ENCODE data around the gene IQCH.

IQCH gene

DNA sequence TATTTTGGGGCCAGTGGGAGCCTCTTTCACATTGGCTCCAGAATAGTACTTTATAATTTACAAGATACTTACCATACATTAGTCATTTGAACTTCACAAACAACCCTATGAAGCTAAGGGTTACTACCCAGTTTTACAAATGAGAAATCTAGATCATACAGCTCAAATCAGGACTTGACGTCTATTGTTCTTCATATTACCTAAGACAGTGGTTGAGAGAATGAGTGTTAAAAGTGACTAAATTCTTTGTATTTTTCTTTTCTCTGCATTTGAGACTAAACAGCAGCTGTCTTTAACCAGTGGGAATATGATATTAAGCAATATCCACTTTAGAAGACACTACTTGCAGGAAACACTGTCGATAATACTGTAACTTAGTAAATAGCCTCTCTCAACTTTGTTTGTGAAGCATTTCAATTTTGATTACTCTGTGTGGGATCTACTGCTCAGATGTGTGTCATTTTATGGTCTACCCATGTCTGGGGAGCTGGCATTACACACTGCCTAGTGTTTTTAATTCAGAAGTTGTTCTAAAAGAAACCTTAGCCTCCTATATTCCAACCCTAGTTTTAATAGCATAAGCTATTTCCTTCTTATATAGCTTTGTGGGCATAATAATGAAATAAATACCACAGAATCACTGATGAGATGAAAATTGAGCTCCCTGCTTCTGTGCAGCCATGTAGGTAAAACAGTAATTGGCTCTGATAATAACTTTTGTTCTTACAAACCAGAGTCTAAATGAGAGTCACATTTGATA is 45.9 kb downstream of the IQCH start:
- DNase-seq (ENCODE audit: low read depth in 2 of 2) = no peak

DNA sequence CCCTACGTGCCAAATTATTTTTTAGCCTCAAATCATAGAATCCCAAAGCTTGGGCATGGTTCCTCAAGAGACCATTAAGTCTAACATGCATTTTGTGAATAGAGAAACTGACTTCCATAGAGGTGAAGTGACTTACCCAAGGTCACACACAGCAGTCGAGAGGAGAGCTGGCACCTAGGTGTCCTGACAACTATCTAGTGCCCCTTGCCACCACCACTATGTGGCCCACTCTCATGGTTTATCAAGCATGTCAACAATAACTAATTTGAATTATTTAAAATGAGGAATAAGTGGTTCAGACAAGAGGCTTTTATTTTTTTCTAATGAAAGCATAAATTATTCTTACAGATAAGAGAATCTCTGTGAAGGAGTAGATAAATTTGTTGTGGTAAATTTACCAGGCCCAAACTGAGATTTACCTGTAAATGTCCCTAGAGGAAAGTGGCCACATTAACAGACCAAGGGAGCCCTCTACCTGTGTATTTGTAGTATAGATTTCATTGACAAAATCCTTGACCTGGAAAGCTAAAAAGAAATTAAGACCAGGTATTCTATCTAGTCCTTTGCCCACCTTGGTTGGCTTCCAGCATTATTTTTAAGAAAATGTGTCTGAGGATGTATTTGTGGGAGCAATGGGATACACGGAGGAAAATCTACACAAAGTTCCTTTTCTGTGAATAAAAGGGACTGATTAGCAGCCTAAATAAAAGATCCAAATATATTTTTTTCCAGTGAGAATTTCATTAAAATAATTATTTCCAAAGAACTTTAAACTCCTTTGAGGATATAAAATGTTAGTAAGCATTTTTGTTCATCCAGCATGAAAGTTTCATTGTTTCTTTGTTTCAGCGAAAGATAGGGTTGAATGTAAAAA is 49.1 kb downstream of the IQCH start:
- peak in 1 of 2 donors; percentile 14 for DNase-seq (ENCODE audit: low read depth in 2 of 2)

DNA sequence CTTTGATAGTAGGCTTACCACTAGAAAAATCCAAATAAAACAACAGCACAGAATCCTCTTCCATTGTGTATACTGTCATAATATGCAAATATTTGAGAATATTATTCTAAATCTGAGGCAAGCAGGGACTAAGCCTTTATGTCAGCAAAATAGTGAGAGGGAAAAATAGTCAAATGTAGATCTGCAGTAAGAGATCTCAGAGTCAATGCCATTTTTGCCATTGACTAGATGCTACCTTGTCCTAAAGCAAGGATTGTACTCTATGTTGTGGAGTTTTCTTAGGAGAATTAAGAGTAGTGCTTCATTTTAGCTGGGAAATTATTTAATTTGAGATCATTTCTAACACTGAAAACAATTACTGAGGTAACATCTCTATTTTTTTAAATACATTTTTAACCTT is 50.2 kb downstream of the IQCH start:
- no peak for DNase-seq (ENCODE audit: low read depth in 2 of 2)

DNA sequence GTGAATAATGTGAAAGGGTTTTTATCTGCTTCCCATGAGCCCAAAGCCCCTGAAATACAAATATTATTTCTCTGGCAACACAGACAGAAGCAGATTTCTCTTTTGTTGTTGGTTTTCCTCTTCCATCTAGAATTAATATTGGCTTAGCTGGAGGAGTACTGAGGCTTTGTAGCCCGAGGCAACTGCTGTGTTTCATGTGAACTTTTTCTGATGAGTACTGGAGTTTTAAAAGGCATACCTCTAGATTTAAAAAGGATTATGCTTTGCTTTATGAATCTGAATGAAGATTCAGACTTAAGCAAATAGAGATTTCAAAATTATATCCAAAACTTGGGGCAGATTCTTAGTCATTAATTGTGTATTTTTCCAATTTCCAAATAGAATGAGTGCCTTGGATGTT is 50.9 kb downstream of the IQCH start:
- DNase-seq (ENCODE audit: low read depth in 2 of 2) = no peak

DNA sequence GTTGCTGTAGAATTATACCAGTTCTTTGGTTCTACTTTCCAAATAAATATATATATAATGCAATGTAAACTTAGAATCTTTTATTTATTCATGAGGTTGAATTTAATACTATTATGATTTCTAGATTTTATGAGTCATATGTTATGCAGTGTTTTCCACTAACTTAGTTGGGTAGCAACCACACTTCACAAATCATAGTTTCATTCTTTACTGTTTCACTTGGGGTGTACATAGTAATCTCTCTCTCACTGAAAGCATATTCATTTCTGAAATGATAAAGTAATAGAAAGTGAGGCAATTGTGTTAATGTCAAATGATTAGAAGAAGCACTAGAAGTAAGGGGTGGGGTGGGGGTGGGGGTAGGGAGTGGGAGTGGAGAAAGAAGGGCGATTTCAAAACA is 52.6 kb downstream of the IQCH start:
- no peak for DNase-seq (ENCODE audit: low read depth in 2 of 2)

DNA sequence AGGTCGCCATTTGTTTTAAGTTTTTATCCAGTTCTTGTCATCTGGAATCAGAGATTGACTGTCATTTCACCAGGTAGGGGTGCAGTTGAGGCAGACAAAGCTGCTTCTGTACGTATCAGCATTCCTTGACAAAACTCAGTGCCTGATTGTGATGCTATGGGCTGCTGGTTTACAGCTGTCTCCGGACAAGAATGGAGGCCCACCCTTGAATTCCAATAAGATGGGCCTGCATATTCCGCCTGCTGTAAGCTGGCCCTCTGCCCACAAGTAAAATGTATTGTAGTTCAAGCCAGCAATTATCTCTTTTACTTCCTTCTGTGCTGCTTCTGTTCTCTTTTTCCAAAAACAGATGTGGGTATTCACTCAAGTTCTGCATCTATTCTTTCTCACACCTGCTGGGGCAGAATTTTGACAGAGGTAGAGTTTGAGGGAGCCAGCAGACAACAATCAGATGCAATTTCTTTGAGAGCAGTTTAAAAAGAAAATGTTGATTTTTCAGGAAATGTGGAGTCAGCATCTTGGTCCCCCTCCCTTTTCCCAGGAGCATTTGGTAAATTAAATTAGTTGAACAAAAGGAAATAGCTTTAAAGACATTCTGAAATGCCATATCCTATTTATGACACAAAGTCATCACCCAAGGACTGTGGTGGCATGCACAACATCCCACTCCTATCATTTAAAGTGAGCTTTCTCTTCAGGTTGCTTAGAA is 53.5 kb downstream of the IQCH start:
- no peak for DNase-seq (ENCODE audit: low read depth in 2 of 2)

DNA sequence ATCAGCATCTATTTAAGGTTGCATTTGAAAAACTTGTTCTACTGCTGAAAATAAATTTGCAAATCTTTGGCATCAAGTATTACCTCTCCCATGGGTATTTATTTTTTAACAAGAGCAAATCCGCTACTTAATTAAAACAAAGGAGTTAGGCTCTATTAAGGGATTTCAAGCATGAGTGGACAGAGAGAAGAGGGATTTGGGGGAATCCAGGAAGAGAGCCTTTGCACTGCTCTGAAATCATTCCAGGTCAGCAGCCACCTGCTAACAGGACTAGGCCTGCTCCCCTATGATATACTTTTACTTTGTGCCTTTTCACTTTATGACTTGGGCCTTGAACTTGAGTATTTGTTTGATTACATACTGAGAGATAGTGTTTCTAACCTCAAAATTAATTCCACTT is 57.1 kb downstream of the IQCH start:
- DNase-seq (ENCODE audit: low read depth in 2 of 2) = no peak

DNA sequence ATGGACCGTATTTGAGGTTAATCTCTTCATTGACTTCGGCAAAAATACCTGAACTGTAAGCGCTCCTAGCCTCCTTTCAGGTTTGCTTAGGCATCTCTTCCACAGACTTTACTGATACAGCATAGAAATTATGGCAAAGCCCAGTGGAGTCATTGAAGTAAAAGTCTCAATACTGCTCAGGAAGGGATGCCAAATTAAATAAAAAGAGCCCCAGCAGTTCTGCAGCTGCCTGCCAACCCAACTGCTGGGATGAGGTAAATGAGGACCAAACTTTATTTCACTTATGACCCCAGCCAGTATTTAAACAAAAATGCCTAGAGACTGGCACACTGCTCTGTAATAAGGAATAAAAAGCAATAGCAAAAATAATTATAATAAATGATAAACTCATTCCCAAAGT is 65.4 kb downstream of the IQCH start:
- DNase-seq (ENCODE audit: low read depth in 2 of 2) = no peak

DNA sequence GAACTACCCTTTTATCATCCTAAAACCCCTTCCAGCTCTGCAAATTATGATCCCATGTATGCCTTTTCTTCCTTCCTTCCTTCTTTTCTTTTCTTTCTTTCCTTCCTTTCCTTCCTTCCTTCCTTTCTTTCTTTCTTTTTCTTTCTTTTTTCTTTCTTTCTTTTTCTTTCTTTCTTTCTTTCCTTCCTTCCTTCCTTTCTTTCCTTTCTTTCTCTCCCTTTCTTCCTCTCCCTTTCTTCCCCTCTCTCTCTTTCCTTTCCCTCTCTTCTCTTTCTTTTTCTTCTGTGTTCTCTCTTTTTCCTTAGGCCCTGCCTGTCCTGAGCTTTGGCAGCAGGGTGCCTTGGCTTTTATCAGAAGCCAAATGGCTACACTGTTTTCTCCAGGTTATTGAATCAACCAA is 66.8 kb downstream of the IQCH start:
- no peak for DNase-seq (ENCODE audit: low read depth in 2 of 2)

DNA sequence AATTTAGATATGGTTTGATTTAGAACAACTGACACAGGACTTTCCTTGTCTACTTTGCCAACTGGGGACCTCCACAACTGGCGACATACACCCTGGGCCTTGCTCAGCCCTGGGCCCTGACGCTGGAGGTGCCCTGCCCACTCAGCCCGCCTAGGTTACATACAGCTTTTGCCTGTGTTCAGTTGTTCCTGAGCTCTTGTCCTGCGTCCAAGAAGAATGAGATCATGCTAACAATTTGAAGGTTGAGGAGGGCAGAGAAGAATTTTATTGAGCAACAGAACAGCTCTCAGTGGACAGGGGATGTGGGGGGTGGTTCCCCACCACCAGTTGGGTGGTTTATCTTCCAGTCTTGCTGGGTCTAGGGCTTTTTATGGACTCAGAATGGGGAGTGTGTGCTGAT is 67.9 kb downstream of the IQCH start:
- DNase-seq (ENCODE audit: low read depth in 2 of 2) = no peak

DNA sequence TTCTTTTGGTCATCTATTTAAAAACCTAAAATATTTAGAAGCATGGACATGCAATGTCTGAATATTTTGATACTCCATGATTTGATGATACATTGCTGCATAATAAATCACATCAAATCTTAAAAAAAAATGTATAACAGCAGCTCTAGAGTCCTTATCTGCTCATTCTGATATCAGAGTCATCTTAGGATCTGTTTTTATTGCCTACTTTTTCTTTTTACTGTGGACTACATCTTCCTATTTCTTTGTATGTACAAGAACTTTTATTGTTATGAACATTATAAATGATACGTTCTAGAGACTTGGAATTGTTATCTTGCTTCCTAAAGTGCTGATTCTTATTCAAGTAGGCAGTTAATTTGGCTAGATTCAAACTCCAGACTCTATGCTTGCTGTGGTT is 72.7 kb downstream of the IQCH start:
- no peak for DNase-seq (ENCODE audit: low read depth in 2 of 2)

DNA sequence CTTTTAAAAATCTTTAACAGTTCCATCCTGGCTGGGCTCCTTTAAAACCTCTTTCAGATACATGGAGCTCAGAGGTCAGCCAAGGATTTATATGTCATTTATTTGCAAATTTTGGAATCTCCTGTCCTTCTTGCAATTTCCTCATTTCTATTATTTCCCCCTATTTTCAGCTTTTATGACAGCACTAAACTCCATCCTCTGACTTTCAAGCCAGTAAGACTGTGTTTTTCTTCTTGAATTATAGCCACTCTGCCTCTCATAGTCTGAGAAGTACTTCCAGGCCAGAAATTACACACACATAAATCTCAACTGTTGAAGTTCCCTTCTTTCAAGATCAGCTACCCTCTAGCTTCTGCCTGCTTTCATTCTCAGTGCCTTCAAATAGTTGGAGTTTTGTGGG is 73.2 kb downstream of the IQCH start:
- no peak for DNase-seq (ENCODE audit: low read depth in 2 of 2)

DNA sequence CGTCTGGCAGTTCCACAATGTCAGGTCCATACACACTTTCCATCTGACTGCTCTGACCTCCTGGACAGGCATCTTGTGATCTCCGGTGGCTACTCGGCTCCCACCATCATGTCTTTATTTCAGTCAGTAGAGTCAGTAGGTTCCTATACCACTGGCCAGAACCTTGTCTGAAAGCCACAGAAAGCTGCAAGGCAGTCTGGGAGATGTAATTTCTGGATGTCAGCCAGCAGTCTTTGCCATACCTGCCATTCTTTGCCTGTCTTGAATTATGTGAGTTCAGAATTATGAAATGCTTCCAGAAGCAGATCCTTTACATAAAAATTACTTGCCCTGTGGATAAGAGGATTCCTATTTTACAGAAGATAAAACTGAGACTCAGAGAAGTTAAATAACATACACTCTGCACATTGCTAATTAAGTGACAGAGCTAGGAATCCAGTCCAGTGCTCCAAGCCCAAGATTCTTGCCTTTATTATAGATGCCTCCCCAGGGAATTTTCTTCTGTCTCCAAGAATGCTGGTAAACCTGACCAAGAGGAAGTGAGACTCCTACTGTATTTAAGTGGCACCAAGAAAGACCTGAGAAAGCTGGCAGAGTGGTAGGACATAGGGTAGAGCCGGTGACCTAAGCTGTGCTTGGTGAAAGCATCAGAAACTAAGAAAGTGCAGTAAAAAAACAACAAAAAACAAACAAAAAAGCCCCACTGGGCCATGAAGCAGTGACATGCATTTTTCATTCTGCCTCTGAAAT is 75.6 kb downstream of the IQCH start:
- DNase-seq (ENCODE audit: low read depth in 2 of 2) = no peak

DNA sequence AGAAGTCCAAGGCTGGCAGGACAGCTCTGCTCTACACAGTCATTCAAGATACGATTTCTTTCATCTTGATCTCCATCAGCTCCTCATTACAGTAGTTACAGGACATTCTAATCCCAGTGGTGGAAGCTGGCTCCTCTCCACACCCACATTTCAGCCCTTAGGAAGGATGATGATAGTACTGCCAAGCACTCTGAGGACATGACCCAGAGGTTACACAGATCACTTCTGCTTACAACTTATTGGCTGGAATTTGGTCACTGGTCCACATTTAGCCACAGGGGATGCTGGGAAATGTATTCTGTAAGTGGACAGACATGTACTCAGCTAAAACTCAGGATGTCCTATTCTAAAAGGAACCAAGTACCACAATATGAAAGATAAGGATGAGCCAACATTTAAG is 77.1 kb downstream of the IQCH start:
- DNase-seq (ENCODE audit: low read depth in 2 of 2) = no peak

DNA sequence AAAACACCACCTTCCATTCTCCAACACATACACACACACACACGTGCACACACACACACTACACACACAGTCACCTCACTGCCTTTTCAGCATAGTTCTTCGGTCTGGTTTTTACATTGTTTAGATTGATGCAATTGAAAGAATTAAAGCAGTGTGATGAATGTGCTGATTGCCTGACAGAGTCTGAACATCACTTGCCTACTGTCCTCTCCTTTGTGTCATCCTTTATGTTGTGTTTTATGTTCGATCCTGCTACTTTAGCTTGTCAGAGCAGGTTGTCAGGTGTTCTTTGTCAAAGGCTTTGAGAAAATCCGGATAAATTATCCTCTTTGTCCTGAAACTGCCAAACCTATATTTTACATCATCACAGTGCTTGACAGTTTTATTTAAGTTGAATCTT is 80.4 kb downstream of the IQCH start:
- DNase-seq (ENCODE audit: low read depth in 2 of 2) = no peak

DNA sequence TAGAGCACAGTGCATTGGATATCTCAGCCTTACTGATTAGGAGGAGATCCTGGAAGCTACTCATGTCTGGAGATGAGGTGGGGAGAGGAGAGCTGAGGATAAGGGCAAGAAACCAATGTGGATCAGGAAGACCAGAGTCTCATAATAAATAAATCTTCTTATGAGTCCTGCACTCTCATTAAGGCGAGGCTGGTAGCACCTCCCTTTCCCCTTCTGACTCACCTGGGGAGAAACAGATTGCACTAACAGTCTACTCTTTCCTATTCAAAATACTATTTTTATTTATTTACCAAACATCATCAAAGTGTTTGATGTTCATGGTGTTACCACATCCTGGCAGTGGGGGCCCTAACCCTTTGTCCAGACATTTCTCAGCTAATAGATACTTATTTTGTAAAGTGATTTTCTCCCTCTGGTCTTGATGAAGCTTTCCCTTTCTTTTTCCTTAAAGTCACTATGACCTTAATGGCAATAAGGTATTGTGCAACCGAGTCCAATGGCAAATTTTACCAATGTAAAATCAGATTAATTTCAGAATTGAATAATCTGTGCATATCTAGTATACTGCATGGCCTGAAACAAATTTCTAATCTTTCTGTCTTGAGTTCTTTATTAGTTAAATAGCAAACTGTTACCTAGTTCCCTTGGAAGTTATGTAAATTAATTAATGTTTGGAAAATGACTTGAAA is 81.1 kb downstream of the IQCH start:
- DNase-seq (ENCODE audit: low read depth in 2 of 2) = no peak

DNA sequence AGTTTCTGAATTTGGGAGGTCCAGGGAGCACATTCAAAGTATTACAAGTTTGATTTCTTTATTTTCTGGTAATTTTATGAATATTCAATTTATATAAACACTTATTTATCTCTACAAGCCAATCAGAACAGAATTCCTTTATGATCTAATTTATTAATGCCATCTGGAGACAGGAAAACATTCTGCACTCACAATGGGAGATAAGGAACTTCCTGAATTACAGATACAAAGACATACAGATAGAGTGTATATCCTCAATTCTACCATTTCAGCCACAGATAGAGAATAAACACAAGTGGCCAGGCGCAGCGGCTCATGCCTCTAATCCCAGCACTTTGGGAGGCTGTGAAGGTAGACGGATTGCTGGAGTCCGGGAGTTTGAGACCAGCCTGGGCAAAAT is 86.0 kb downstream of the IQCH start:
- DNase-seq (ENCODE audit: low read depth in 2 of 2) = no peak

DNA sequence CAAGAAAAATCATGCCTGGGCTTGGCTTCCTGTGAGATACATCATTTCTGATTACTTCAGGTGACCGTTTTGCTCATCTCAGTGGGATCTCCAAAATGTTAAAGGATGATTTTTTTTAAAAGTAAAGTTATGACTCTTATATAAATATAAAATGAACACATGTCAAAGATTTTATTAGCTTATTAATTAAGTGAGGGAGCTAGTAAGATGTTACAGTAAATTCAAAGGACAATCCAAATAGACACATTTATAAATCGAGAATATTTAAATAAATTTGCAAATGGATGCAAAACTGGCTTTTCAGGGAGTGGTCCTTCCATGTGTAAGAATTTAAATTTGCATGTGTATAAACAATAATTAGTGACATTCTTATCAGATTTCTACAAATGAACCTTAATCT is 87.0 kb downstream of the IQCH start:
- DNase-seq (ENCODE audit: low read depth in 2 of 2) = no peak

DNA sequence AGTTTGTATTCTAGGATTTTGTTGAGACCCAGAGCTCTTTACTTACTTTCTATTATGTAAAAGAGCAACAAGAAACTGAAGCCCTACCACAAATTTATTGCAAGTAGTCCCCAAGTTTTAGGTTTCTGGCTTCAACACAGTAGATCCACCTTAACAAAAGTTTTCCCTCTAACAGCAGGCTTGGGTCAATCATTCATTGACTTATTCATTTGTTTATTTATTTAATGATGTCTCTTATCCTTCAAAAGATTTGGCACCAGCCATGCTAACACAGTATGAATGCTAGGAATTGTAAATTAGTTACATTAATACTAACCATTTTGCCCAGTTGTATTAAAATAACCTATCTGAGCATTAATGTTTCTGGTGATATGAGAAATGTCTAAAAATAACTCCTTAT is 88.6 kb downstream of the IQCH start:
- no peak for DNase-seq (ENCODE audit: low read depth in 2 of 2)

DNA sequence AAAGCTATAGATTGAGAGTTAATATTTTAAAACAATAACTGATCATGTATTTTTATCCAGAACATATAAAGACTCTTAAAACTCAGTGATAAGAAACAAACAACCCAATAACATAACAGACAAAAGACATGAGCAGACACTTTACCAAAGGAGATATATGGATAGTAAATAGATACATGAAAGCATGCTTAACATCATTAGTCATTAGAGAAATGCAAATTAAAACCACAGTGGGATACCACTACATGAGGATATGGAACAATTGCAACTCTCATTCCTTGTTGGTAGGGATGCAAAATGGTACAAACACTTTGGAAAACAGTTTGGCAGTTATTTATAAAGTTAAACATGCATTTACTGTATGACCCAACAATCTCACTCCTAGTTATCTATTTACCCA is 95.0 kb downstream of the IQCH start:
- no peak for DNase-seq (ENCODE audit: low read depth in 2 of 2)

DNA sequence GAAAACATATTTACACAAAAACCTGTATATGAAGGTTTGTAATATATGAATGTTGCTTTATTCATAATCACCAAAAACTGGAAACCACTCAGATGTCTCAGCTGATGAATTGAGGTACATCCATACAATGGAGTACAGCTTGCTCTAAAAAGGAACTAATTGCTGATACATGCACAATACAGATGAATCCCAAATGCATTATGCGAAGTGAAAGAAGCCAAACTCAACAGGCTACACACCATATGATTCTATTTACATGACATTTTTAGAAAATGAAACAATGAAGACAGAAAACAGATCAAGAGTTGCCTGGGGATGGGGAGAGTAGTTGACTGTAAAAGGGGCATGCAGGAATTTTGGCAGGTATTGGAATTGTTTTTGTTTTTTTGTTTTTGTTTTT is 95.5 kb downstream of the IQCH start:
- DNase-seq (ENCODE audit: low read depth in 2 of 2) = no peak

Measured in stimulated activated CD4-positive, alpha-beta T cell treated with anti-CD3 and anti-CD28 coated beads, Interleukin-1b, Interleukin-23, amount 100 ng/mL, for 4 hours (primary cell).